Heart right ventricle (tissue), 16 donors: Measurements from ENCODE around the gene DOCK2. TPM values are rescaled to one million over a fixed set of nuclear protein-coding genes. Genes with fewer than 3 reads are reported as not detected.

Experiments used
- ATAC-seq, 8 donors: fragments of 200-7000 bp; cut with Tn5 transposase; one replicate each; pipeline ENCODE4 v1.9.1; 2020; ENCODE audit warnings: mild to moderate bottlenecking in 8 of 8, moderate library complexity in 8 of 8, moderate number of reproducible peaks in 1 of 8
- DNase-seq, 2 donors: peaks; one replicate each; pipeline ENCODE4 v3.0.0-alpha.2; 2020
- H3K27ac ChIP-seq, 10 donors: fragments of 200-600 bp; sonication (generic) in 2 of 10; one replicate each; pipeline versions ENCODE4 v1.5.0 to v1.8.0; 2020 to 2022; ENCODE audit warnings: mild to moderate bottlenecking in 3 of 10
- H3K27me3 ChIP-seq, 7 donors: fragments of 200-600 bp; one replicate each; pipeline ENCODE4 v1.8.0; 2021 to 2022; ENCODE audit warnings: mild to moderate bottlenecking in 2 of 7
- H3K36me3 ChIP-seq, 9 donors: fragments of 200-600 bp; sonication (generic) in 1 of 9; one replicate each; pipeline versions ENCODE4 v1.5.0 to v1.8.0; 2020 to 2022; ENCODE audit warnings: mild to moderate bottlenecking in 2 of 9
- H3K4me1 ChIP-seq, 9 donors: fragments of 200-600 bp; sonication (generic) in 1 of 9; one replicate each; pipeline versions ENCODE4 v1.5.0 to v1.8.0; 2020 to 2022; ENCODE audit warnings: mild to moderate bottlenecking in 4 of 9
- H3K4me3 ChIP-seq, 10 donors: fragments of 200-600 bp; sonication (generic) in 2 of 10; one replicate each; pipeline versions ENCODE4 v1.5.0 to v1.8.0; 2020 to 2022; ENCODE audit warnings: mild to moderate bottlenecking in 7 of 10, moderate library complexity in 2 of 10
- H3K9me3 ChIP-seq, 11 donors: fragments of 200-600 bp in 10 of 11; sonication (generic) in 2 of 11; one replicate each; pipeline versions ENCODE4 v1.5.0 to v1.8.0; 2013 to 2022; ENCODE audit warnings: mild to moderate bottlenecking in 2 of 11, control low read depth in 1 of 11, moderate library complexity in 1 of 11
- CTCF ChIP-seq, 9 donors: fragments of 200-600 bp; sonication (generic) in 2 of 9; IDR thresholded peaks; one replicate each; pipeline versions ENCODE4 v1.5.0 to v1.8.0; 2021 to 2022; ENCODE audit warnings: antibody characterized with exemption in 9 of 9, mild to moderate bottlenecking in 5 of 9, moderate library complexity in 1 of 9
- WGBS, 2 donors: extraction: QIAGEN DNeasy Blood & Tissue Kit; methylation state at CpG; one replicate each; pipeline ENCODE4 v1.1.7; 2013; ENCODE audit warnings: inconsistent platforms in 1 of 2; 5-methylcytosine and 5-hydroxymethylcytosine counted together
- intact Hi-C, 10 donors: fragments of 100-400 bp; cut with DNase I; formaldehyde crosslinking; loops; one replicate each; pipeline versions ENCODE4 v1.11.1 to v1.14.2; 2022
- polyA plus RNA-seq, 2 donors: library from polyadenylated mRNA; stranded (reverse); fragments of 200-250 nt; gene quantifications; one replicate each; pipeline ENCODE4 v1.2.3, GENCODE V29; 2013
- total RNA-seq, 10 donors: library from RNA; stranded (reverse); fragmentation: NEBNext Ultra II Directional in 3 of 10; extraction: Animal tissue kit (Norgen Biotek cat#: 25700) in 3 of 10; gene quantifications; one replicate each; pipeline versions ENCODE4 v1.2.1 to v1.2.4, GENCODE V29; 2021 to 2023
- donor health status: Arrhythmogenic right ventricular cardiomyopathy.
- donor health status: ischemic (EF 13 %, LVEDD 7.1; RV severe dilation, severe dysfunction).
- donor health status: healthy with polysubstance abuse.
- donor health status: DM: no; HTN: yes; CAD: no.
- donor health status: DM: no; HTN: no; CAD: no.
- donor health status: ischemic (EF 25% LVEDD 6.9; RV normal size, moderate dysfunction).
- donor health status: ischemic (EF 25% LVEDD 5.7; RV mildly dilated, moderate dysfunction).
- donor health status: healthy.
- donor health status: DM: yes; HTN: yes; CAD: no.
- donor health status: Ischemic cardiomyopathy.
- donor health status: ischemic (EF 35%, LVEDD 5.7; RV mildly dilated, moderate dysfunction).
- donor health status: nonischemic (EF 11% LVEDD 7.7; RV severe dilation, severe dysfunction).
- donor health status: DM: yes; HTN: yes; CAD: no.
- donor health status: PGD.
- donor health status: ischemic (EF 29% LVEDD 5.4; RV normal size, mild dysfunction).
- donor health status: nonischemic (EF 23%, LVEDD 6.1; RV moderate dilation, normal function).

The DOCK2 gene
- total and polyA plus RNA-seq, 12 donors, result 1.2 to 24.6 (median 4.2) TPM

- DNase-seq (no peak), ATAC-seq (no peak)
- Histone ChIP-seq H3K4me3 (no peak overlapping the region), H3K27me3 (peaks cover 0 to 6% (median 0%) of the 10 kb centered on the region in 7 donors), H3K27ac (peak overlapping the region in 1 of 10 donors; percentile 36), H3K36me3 (peaks cover 0 to 98% (median 0%) of the 10 kb centered on the region in 9 donors), H3K9me3 (no peaks in the 10 kb centered on the region), H3K4me1 (peaks cover 0 to 7% (median 0%) of the 10 kb centered on the region in 9 donors)
- TF ChIP-seq CTCF (IDR thresholded peaks at IDR 0.05), result no peak
- intact Hi-C loops, result loop anchor here in 1 of 10 donors (5.0 kb wide), 1 partner anchor 375 kb away; no protein-coding TSS in a partner anchor
- WGBS, 2 donors, result 86 to 92% methylated on average over 6 of the region's 6 CpGs
Observed at GRCh38 chr5:169696621-169697510, 59.8 kb downstream of the DOCK2 start.

GRCh38 chr5:169697511-169697890 lies 60.4 kb downstream of the DOCK2 start:
- peaks cover 0 to 7% (median 0%) of the 10 kb centered on the region in 9 donors for H3K4me1 ChIP-seq
- H3K4me3 ChIP-seq, result no peak overlapping the region
- peaks cover 0 to 98% (median 0%) of the 10 kb centered on the region in 9 donors for H3K36me3 ChIP-seq
- H3K27ac ChIP-seq, result no peak overlapping the region
- no peaks in the 10 kb centered on the region for H3K9me3 ChIP-seq
- WGBS, 2 donors, result 94% methylated on average over 2 of the region's 2 CpGs
- DNase-seq, result no peak
- ATAC-seq, result no peak
- H3K27me3 ChIP-seq, result peaks cover 0 to 6% (median 0%) of the 10 kb centered on the region in 7 donors
- intact Hi-C loops, result loop anchor here in 1 of 10 donors (5.0 kb wide), 1 partner anchor 375 kb away; no protein-coding TSS in a partner anchor
- TF ChIP-seq CTCF (IDR thresholded peaks at IDR 0.05), result no peak

- DNase-seq (no peak), ATAC-seq (no peak)
- H3K9me3 ChIP-seq, result no peaks in the 10 kb centered on the region
- WGBS, 2 donors, result 75 to 88% methylated on average over 3 of the region's 3 CpGs
- H3K27me3 ChIP-seq, result peaks cover 0 to 6% (median 0%) of the 10 kb centered on the region in 7 donors
- TF ChIP-seq CTCF (IDR thresholded peaks at IDR 0.05), result no peak
- no peak overlapping the region for H3K27ac ChIP-seq
- H3K36me3 ChIP-seq, result peaks cover 0 to 99% (median 0%) of the 10 kb centered on the region in 9 donors
- peaks cover 0 to 7% (median 0%) of the 10 kb centered on the region in 9 donors for H3K4me1 ChIP-seq
- no peak overlapping the region for H3K4me3 ChIP-seq
- intact Hi-C loops, result loop anchor here in 1 of 10 donors (5.0 kb wide), 1 partner anchor 374 kb away; no protein-coding TSS in a partner anchor
Observed at GRCh38 chr5:169697976-169698375, 60.9 kb downstream of the DOCK2 start.

GRCh38 chr5:169700611-169701010 lies 63.5 kb downstream of the DOCK2 start:
- ATAC-seq (no peak), DNase-seq (no peak)
- H3K36me3 ChIP-seq, result peaks cover 0 to 99% (median 0%) of the 10 kb centered on the region in 9 donors
- 85 to 87% methylated on average over 5 of the region's 5 CpGs for WGBS, 2 donors
- H3K27ac ChIP-seq, result no peak overlapping the region
- TF ChIP-seq CTCF (IDR thresholded peaks at IDR 0.05), result no peak
- no peaks in the 10 kb centered on the region for H3K9me3 ChIP-seq
- H3K4me3 ChIP-seq, result no peak overlapping the region
- intact Hi-C loops, result loop anchor here in 8 of 10 donors (2.0 to 10.0 kb wide), 5 partner anchors 28 to 484 kb away; partner anchors contain the start of gene INSYN2B (in 3 of the 8)
- peaks cover 0 to 6% (median 0%) of the 10 kb centered on the region in 7 donors for H3K27me3 ChIP-seq
- H3K4me1 ChIP-seq, result peaks cover 0 to 4% (median 0%) of the 10 kb centered on the region in 9 donors
